ENCODE results near the gene ZBTB44.

Gene ZBTB44

DNA sequence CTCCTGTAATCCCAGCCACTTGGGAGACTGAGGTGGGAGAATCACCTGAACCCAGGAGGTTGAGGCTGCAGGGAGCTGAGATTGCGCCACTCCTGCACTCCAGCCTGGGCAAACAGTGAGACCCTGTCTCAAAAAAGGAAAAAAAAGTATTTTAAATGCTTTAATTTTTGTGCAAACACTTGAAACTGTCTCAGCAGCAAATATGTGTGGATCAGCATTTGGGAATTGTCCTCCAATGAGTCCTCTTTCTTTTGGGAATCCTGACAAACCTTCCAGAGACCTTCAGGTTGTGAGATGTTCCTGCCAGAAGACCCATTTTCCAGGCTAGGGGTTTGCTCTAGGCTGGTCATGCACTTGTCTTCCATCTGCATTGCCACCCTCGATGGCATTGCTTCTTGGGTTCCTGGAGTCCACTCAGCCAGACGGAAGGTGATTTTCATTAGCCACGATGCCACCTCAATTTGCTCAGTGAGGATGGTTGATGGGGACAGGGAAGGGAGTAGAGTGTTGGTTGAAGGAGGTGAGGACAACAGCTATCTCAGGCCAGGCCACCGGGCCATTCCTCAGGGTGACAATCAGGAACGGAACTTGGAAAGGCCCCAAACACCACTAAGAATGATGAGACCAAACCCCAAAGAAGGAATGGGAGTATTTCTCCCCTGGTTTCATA lies 99.7 kb downstream of the ZBTB44 start:
- DNase-seq (ENCODE audit: low spot score) = no peak

- no peak for DNase-seq (ENCODE audit: low spot score)
Observed at GRCh38 chr11:130213979-130214281, 100.8 kb downstream of the ZBTB44 start.

DNA sequence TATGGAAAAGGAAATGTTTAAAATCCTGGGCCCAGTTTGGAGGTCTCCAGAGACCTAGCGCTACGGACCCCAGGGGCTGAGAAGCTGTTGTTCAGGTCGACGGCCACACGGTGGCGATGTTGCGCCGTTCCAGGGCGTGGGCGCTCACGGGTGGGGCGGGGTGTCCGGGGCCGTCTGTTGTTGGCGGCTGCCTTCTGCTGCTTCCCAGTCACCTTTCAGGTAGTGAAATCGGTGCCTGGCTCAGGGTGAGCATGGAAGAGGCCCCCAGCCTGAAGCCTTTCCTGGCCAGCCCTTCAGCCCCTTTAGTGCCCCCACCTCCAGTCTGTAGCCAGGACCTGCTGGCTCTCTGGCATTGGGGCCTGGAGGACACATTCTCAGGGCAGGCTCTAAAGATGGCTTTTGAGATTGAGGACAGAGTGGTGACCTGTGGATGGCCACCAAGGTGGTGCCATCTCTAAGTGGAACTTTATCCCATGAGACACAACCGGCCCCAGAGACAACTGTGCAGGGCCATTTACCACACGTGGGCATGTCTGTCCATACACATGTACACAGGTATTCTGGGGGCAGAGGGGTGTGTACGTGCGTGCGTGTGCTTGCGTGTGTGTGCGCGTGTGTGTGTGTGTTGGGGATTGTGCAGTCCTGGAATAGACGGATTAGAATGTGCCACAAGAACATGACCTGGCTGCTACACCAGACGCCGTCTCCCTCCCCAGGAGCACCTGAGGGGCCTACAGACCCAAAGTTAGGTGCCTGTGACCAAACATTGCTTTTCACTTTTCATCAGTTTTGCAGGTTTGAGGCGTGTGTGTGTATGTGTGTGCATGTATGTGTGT lies 101.4 kb downstream of the ZBTB44 start:
- peak; percentile 64 for DNase-seq (ENCODE audit: low spot score)

- DNase-seq (ENCODE audit: low spot score) = no peak
Observed at GRCh38 chr11:130212431-130212961, 102.2 kb downstream of the ZBTB44 start.

GRCh38 chr11:130211781-130212401 lies 102.8 kb downstream of the ZBTB44 start:
- no peak for DNase-seq (ENCODE audit: low spot score)

DNA sequence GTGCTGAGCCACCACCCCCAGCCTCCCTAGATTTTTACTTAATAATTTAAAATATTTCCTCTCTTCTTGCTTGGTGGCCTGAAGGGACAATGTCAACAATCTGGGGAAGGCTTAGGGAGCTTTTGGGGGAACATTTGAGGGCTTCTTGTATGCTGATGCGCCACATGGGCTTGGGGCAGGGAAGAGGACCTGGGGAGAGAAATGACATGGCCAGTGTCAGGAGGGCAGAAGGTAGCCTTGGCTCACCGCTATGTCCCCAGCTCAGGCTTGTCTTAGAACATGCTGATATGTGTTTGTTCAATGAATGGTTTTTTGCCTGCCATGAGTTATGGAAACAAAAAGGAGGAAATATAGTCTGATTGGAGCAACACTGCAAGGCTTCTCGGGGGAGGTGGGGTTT lies 103.6 kb downstream of the ZBTB44 start:
- no peak for DNase-seq (ENCODE audit: low spot score)

DNA sequence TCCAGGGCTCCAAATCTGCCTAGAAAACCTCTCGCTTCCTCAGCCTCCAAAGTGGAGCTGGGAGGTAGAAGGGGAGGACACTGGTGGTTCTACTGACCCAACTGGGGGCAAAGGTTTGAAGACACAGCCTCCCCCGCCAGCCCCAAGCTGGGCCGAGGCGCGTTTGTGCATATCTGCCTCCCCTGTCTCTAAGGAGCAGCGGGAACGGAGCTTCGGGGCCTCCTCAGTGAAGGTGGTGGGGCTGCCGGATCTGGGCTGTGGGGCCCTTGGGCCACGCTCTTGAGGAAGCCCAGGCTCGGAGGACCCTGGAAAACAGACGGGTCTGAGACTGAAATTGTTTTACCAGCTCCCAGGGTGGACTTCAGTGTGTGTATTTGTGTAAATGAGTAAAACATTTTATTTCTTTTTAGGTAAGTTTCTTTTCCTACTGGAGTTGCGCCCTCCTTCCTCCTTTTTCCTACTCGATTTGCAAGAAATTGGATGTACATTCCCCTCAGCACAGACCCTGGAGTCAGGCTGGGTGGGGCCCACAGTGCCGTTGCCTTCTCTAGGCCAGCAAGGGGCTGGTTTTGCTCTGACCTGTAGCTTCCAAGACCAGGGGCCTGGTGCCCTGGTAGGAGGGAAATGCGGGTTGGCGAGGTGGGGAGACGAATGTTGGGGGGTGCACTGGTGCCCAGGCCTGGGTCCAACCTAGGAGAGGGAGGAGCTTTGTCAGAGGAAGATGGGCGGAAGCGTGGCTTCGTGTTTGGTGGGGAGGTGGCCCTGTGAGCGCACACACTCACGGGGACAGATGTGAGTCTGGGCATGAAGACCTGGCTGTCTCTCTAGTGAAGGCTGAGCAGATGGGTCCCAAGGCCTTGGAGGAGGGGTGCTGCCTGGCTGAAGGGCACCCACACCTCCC lies 104.5 kb downstream of the ZBTB44 start:
- DNase-seq (ENCODE audit: low spot score) = no peak

- DNase-seq (ENCODE audit: low spot score) = no peak
Observed at GRCh38 chr11:130209128-130209932, 105.4 kb downstream of the ZBTB44 start.

DNA sequence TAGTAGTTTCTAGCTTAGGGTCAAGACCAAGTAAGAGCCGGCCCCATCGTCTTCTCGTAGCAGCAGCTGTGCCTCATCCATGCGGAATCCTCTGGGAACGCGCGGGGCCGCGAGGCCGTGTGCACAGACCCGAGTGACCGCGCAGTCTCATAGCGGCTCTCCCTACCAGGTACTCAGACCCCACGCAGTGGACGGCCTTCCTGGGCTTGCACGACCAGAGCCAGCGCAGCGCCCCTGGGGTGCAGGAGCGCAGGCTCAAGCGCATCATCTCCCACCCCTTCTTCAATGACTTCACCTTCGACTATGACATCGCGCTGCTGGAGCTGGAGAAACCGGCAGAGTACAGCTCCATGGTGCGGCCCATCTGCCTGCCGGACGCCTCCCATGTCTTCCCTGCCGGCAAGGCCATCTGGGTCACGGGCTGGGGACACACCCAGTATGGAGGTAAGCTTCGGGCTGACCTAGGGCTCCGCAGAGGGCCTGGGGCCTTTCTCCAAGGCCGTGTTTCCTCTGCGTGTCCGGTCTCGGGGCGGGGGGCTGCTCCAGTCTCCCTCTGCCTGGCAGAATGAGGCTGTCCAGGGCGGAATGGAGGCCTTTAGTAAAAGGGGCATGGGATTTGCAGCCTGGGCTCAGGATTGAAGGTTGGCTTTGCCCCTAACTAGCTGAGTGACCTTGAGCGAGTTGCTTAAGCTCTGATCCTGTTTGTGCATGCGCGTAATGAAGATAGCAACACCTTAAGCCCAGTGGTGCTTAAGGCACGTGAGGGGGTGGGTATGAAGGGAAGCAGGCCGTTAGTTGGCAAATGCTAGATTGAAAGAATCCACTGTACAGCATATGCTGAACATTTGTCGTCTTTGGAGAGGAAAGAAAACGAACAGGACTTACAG lies 106.2 kb downstream of the ZBTB44 start:
- no peak for DNase-seq (ENCODE audit: low spot score)

GRCh38 chr11:130206141-130206540 lies 108.6 kb downstream of the ZBTB44 start:
- DNase-seq (ENCODE audit: low spot score) = no peak

DNA sequence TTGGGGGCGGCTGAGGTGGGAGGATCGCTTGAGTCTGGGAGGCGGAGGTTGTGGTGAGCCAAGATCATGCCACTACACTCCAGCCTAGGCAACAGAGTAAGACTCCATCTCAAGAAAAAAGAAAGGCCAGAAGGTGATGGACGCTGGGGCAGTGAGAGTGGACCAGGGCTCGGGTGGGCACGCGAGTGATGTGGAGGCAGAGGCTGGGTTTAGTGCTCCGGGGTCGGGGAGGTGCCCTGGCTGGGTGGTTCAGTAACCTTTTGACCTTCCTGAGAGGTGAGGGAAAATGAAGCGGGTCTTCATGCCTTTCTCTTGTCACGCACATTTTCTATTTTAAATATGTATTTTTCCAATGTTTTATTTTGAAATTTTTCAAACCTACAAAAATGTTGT lies 110.0 kb downstream of the ZBTB44 start:
- DNase-seq (ENCODE audit: low spot score) = no peak

- DNase-seq (ENCODE audit: low spot score) = no peak
Observed at GRCh38 chr11:130203766-130204702, 110.7 kb downstream of the ZBTB44 start.

GRCh38 chr11:130202818-130203689 lies 111.7 kb downstream of the ZBTB44 start:
- DNase-seq (ENCODE audit: low spot score) = no peak

- no peak for DNase-seq (ENCODE audit: low spot score)
Observed at GRCh38 chr11:130202009-130202817, 112.5 kb downstream of the ZBTB44 start.

GRCh38 chr11:130201026-130201425 lies 113.7 kb downstream of the ZBTB44 start:
- no peak for DNase-seq (ENCODE audit: low spot score)

DNA sequence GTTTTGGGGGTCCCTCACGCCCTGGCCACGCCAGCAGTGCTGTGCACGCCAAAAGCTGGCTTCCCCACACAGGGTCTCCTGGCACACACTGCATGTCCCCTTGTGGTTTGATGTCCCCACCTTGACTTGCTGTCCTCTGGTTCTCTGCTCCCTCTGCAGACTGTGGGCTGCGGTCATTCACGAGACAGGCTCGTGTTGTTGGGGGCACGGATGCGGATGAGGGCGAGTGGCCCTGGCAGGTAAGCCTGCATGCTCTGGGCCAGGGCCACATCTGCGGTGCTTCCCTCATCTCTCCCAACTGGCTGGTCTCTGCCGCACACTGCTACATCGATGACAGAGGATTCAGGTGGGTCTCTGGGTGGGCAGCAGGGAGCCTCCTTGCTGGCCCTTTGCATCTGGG lies 114.9 kb downstream of the ZBTB44 start:
- DNase-seq (ENCODE audit: low spot score) = no peak

DNA sequence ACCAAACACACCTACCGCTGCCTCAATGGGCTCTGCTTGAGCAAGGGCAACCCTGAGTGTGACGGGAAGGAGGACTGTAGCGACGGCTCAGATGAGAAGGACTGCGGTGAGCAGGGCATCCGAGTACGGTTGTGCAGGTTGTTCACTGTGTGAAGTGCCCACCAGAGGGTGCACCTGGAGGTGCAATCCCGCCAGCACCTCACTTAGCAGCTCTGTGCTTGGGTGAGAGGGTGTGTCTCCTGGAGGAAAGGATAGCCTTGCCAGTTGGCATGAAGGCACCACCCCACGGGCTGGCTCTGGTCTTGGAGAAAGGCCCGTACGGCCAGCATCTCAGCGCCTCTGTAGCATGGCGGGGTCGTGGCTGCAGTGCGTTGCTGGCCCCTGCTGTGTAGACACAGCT lies 115.8 kb downstream of the ZBTB44 start:
- no peak for DNase-seq (ENCODE audit: low spot score)

Measured in CD4-positive, alpha-beta T cell treated with Interleukin-2 at 100 ng/mL for 4 hours (primary cell).